ENCODE measurements around the gene ATRN. TPM values are rescaled to one million over a fixed set of nuclear protein-coding genes. Genes with fewer than 3 reads are reported as not detected.

The ATRN gene
- total and polyA plus RNA-seq, 2 donors (not counting 3 experiments of a cell fraction or from before 2014, with no cell fraction given): 32.3 to 33.1 TPM

GRCh38 chr20:3661060-3661813 lies 190.4 kb downstream of the ATRN start:
- no peaks in the 10 kb centered on the region for H3K79me2 ChIP-seq (ENCODE audit: control insufficient read depth, insufficient read depth, low read length)
- H3K27ac ChIP-seq (ENCODE audit: insufficient read depth, low read depth, low read length): no peak overlapping the region
- H3K4me2 ChIP-seq (ENCODE audit: insufficient read depth, low read length): no peak overlapping the region
- no peak overlapping the region for H3K4me3 ChIP-seq (replicated peaks in 1 of 3; ENCODE audit: insufficient read depth in 1 of 3, low read depth in 1 of 3, low read length in 3 of 3)
- peaks cover 28 to 44% of the 10 kb centered on the region in 2 experiments for H3K27me3 ChIP-seq (ENCODE audit: control insufficient read depth in 2 of 2, insufficient read depth in 2 of 2, low read length in 2 of 2)
- no peaks in the 10 kb centered on the region for H3K4me1 ChIP-seq (ENCODE audit: control insufficient read depth, extremely low read depth, insufficient read depth, low read length)
- FAIRE-seq: no peak
- no peak for DNase-seq (ENCODE audit: low read depth, low spot score)
- H3K9ac ChIP-seq (replicated peaks; ENCODE audit: extremely low read depth, insufficient read depth, low read length): no peak overlapping the region
- TF ChIP-seq, protein P1, sequence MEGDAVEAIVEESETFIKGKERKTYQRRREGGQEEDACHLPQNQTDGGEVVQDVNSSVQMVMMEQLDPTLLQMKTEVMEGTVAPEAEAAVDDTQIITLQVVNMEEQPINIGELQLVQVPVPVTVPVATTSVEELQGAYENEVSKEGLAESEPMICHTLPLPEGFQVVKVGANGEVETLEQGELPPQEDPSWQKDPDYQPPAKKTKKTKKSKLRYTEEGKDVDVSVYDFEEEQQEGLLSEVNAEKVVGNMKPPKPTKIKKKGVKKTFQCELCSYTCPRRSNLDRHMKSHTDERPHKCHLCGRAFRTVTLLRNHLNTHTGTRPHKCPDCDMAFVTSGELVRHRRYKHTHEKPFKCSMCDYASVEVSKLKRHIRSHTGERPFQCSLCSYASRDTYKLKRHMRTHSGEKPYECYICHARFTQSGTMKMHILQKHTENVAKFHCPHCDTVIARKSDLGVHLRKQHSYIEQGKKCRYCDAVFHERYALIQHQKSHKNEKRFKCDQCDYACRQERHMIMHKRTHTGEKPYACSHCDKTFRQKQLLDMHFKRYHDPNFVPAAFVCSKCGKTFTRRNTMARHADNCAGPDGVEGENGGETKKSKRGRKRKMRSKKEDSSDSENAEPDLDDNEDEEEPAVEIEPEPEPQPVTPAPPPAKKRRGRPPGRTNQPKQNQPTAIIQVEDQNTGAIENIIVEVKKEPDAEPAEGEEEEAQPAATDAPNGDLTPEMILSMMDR (IDR thresholded peaks at IDR 0.05; ENCODE audit: extremely low read depth in 1 of 2, insufficient read depth in 1 of 2, low read depth in 1 of 2, low read length in 2 of 2): no peak
- TF ChIP-seq FOS (IDR thresholded peaks at IDR 0.05; ENCODE audit: borderline replicate concordance, insufficient read depth, low read length) (no peak), POLR2AphosphoS5 (IDR thresholded peaks at IDR 0.05; ENCODE audit: insufficient read depth, low read depth, low read length) (no peak), EZH2 (IDR thresholded peaks at IDR 0.05; ENCODE audit: borderline replicate concordance, low read depth, low read length, severe bottlenecking) (peak; percentile 91), MAX (IDR thresholded peaks at IDR 0.05; ENCODE audit: insufficient read depth, insufficient read length) (no peak)
- H4K20me1 ChIP-seq (replicated peaks; ENCODE audit: control insufficient read depth, extremely low read depth, insufficient read depth, low read length): no peaks in the 10 kb centered on the region
- no TSS peak for BruUV-seq (replicated peaks)
- H3K36me3 ChIP-seq (ENCODE audit: control insufficient read depth in 2 of 2, extremely low read depth in 1 of 2, insufficient read depth in 2 of 2, low read length in 2 of 2): no peaks in the 10 kb centered on the region
- no peak overlapping the region for H2AFZ ChIP-seq (ENCODE audit: low read depth, low read length)
- ChIA-PET POLR2A (no interaction called here), CTCF (interaction anchor here (0.8 kb wide), 1 partner anchor 16 kb away, joined by 3 read pairs; no protein-coding TSS in a partner anchor)
- intact Hi-C loops (cut with micrococcal nuclease): no loop called here
- H3K9me3 ChIP-seq (replicated peaks; ENCODE audit: control insufficient read depth, insufficient read depth, low read length): no peaks in the 10 kb centered on the region
- no peaks in the 10 kb centered on the region for H3K9me1 ChIP-seq (replicated peaks; ENCODE audit: control insufficient read depth, extremely low read depth, insufficient read depth, low read length)
- dilution Hi-C loops (cut with MboI; ENCODE audit: extremely low pct_ligation_motif_present, low sequenced_read_pairs): no loop called here
